HepG2 (cell line): ENCODE results near the gene RGP1. TPM values are rescaled to one million over a fixed set of nuclear protein-coding genes. Genes with fewer than 3 reads are reported as not detected.
A peak's percentile ranks its signal among the peaks of the same experiment; 100 is the strongest.

ENCODE experiments used
- AGO2 ChIP-seq: fragments of 200-400 bp; formaldehyde crosslinking; optimal IDR thresholded peaks from 2 replicates; pipeline ENCODE3; 2017; ENCODE audit warnings: mild to moderate bottlenecking, low read depth, low read length, moderate library complexity
- ARNT ChIP-seq: fragments of 450-650 bp; IDR thresholded peaks from 2 replicates; pipeline ENCODE4 v1.6.1; 2017
- ATF1 ChIP-seq: IDR thresholded peaks from 2 replicates; pipeline ENCODE4 v1.6.1; 2016; ENCODE audit warnings: mild to moderate bottlenecking, control low read depth
- DNMT3B ChIP-seq: conservative IDR thresholded peaks from 2 replicates; pipeline ENCODE4 v1.6.1; 2016; ENCODE audit warnings: missing biosample characterization, control low read depth
- FOXC1 ChIP-seq: sonication (generic); formaldehyde crosslinking; IDR thresholded peaks from 2 replicates; pipeline ENCODE4 v1.8.0; 2022; ENCODE audit warnings: mild to moderate bottlenecking, missing genetic modification reagents, borderline replicate concordance
- HNRNPLL ChIP-seq: fragments of 200-400 bp; formaldehyde crosslinking; IDR thresholded peaks from 2 replicates; pipeline ENCODE4 v1.6.1; 2017; ENCODE audit warnings: mild to moderate bottlenecking, low read depth, low read length; ENCODE audit not compliant: poor library complexity, severe bottlenecking
- IKZF1 ChIP-seq: fragments of 450-650 bp; IDR thresholded peaks from 2 replicates; pipeline ENCODE4 v1.7.1; 2016
- MAFF ChIP-seq: IDR thresholded peaks from 2 replicates; pipeline ENCODE4 v1.6.1; 2011; ENCODE audit warnings: low read depth, low read length, improper control_type of control experiment
- MBNL3 ChIP-seq: fragments of 250-450 bp; sonication (Bioruptor Pico); conservative IDR thresholded peaks from 2 replicates; pipeline ENCODE4 v1.8.0; 2022; ENCODE audit warnings: mild to moderate bottlenecking, inconsistent platforms
- NR2F6 ChIP-seq, 2 experiments: IDR thresholded peaks; 2 replicates each; pipeline ENCODE4 v1.6.1; 2016; ENCODE audit warnings: antibody characterized with exemption in 1 of 2, mild to moderate bottlenecking in 1 of 2
- PCBP1 ChIP-seq: fragments of 200-400 bp; formaldehyde crosslinking; IDR thresholded peaks from 2 replicates; pipeline ENCODE4 v1.6.1; 2017; ENCODE audit warnings: mild to moderate bottlenecking, low read depth, low read length, borderline replicate concordance
- SCMH1 ChIP-seq: sonication (generic); formaldehyde crosslinking; IDR thresholded peaks from 2 replicates; pipeline ENCODE4 v1.9.0; 2021; ENCODE audit warnings: missing genetic modification reagents, mild to moderate bottlenecking, borderline replicate concordance
- SRSF9 ChIP-seq: fragments of 200-400 bp; formaldehyde crosslinking; IDR thresholded peaks from 2 replicates; pipeline ENCODE4 v1.6.1; 2018; ENCODE audit warnings: borderline replicate concordance, mild to moderate bottlenecking, low read depth, low read length; ENCODE audit not compliant: insufficient read depth, poor library complexity, severe bottlenecking
- TAF1 ChIP-seq: sonication (generic); formaldehyde crosslinking; IDR thresholded peaks from 2 replicates; pipeline ENCODE4 v1.4.0; 2020; ENCODE audit warnings: missing genetic modification reagents
- TP53 ChIP-seq: sonication (generic); formaldehyde crosslinking; conservative IDR thresholded peaks from 2 replicates; pipeline ENCODE4 v1.4.0; 2020; ENCODE audit warnings: missing genetic modification reagents
- YEATS2 ChIP-seq: sonication (generic); formaldehyde crosslinking; IDR thresholded peaks from 2 replicates; pipeline ENCODE4 v1.4.0; 2020; ENCODE audit warnings: missing genetic modification reagents, borderline replicate concordance
- YY1 ChIP-seq: IDR thresholded peaks from 2 replicates; pipeline ENCODE4 v1.6.1; 2011; ENCODE audit warnings: low read length, low read depth, moderate library complexity, mild to moderate bottlenecking; ENCODE audit not compliant: insufficient read depth, insufficient replicate concordance
- ZC3H4 ChIP-seq: sonication (generic); formaldehyde crosslinking; IDR thresholded peaks from 2 replicates; pipeline ENCODE4 v1.4.0; 2020; ENCODE audit warnings: missing genetic modification reagents, borderline replicate concordance
- ZFP37 ChIP-seq: sonication (generic); formaldehyde crosslinking; IDR thresholded peaks from 2 replicates; pipeline ENCODE4 v1.4.0; 2020; ENCODE audit warnings: missing genetic modification reagents, borderline replicate concordance
- ZNF350 ChIP-seq: sonication (generic); formaldehyde crosslinking; IDR thresholded peaks from 2 replicates; pipeline ENCODE4 v1.4.0; 2020; ENCODE audit warnings: mild to moderate bottlenecking, low read depth, missing genetic modification reagents, borderline replicate concordance
- ZNF556 ChIP-seq: sonication (generic); formaldehyde crosslinking; IDR thresholded peaks from 2 replicates; pipeline ENCODE4 v1.4.0; 2020; ENCODE audit warnings: mild to moderate bottlenecking, missing genetic modification reagents, borderline replicate concordance
- ZNF570 ChIP-seq: sonication (generic); formaldehyde crosslinking; IDR thresholded peaks from 2 replicates; pipeline ENCODE4 v1.4.0; 2020; ENCODE audit warnings: mild to moderate bottlenecking, missing genetic modification reagents, borderline replicate concordance
- ZNF614 ChIP-seq: IDR thresholded peaks from 2 replicates; pipeline ENCODE4 v1.6.1; 2018; ENCODE audit warnings: missing biosample characterization, missing genetic modification reagents, inconsistent platforms, borderline replicate concordance
- ZNF616 ChIP-seq: sonication (generic); formaldehyde crosslinking; IDR thresholded peaks from 2 replicates; pipeline ENCODE4 v1.5.0; 2020; ENCODE audit warnings: low read depth, mild to moderate bottlenecking, missing genetic modification reagents
- ZNF7 ChIP-seq: IDR thresholded peaks from 2 replicates; pipeline ENCODE4 v1.6.1; 2016; ENCODE audit warnings: missing biosample characterization, missing genetic modification reagents
- ZNF746 ChIP-seq: sonication (generic); formaldehyde crosslinking; IDR thresholded peaks from 2 replicates; pipeline ENCODE4 v1.8.0; 2022; ENCODE audit warnings: mild to moderate bottlenecking, missing genetic modification reagents
- ZNF773 ChIP-seq: sonication (generic); formaldehyde crosslinking; IDR thresholded peaks from 2 replicates; pipeline ENCODE4 v1.4.0; 2020; ENCODE audit warnings: missing genetic modification reagents, borderline replicate concordance
- ZNF776 ChIP-seq: sonication (generic); formaldehyde crosslinking; IDR thresholded peaks from 2 replicates; pipeline ENCODE4 v1.4.0; 2020; ENCODE audit warnings: mild to moderate bottlenecking, missing genetic modification reagents
- ZNF780A ChIP-seq: sonication (generic); formaldehyde crosslinking; IDR thresholded peaks from 2 replicates; pipeline ENCODE4 v1.8.0; 2022; ENCODE audit warnings: mild to moderate bottlenecking, missing genetic modification reagents, moderate library complexity
- ZNF850 ChIP-seq: sonication (generic); formaldehyde crosslinking; conservative IDR thresholded peaks from 2 replicates; pipeline ENCODE4 v1.9.0; 2021; ENCODE audit warnings: mild to moderate bottlenecking, missing genetic modification reagents
- polyA plus RNA-seq, 8 experiments: library from polyadenylated mRNA; depleted of rRNA in 3 of 8; stranded (reverse) in 7 of 8; unstranded in 1 of 8; fragments of >200 nt; fragmentation: Illumina TruSeq in 4 of 8; extraction: Trizol in 4 of 8; gene quantifications; 2 replicates each; pipeline versions ENCODE4 v1.2.1 to v1.2.3, GENCODE V29; 2011 to 2016; ENCODE audit warnings: low read depth in 4 of 8, missing spikeins in 1 of 8, mixed read lengths in 1 of 8; ENCODE audit not compliant: insufficient read depth in 1 of 8
- total RNA-seq, 5 experiments: library from RNA; depleted of rRNA; stranded (reverse); fragments of >200 nt; fragmentation: Illumina TruSeq; extraction: Trizol; gene quantifications; 2 replicates each; pipeline ENCODE4 v1.2.3, GENCODE V29; 2016; ENCODE audit warnings: low read depth in 1 of 5
- TF ChIP-seq, protein P1 (sequence below): sonication (generic); formaldehyde crosslinking; IDR thresholded peaks from 2 replicates; pipeline ENCODE4 v1.8.1; 2023; ENCODE audit warnings: missing genetic modification reagents, mild to moderate bottlenecking, borderline replicate concordance
- TF ChIP-seq, protein P2 (sequence below): sonication (generic); formaldehyde crosslinking; IDR thresholded peaks from 2 replicates; pipeline ENCODE4 v1.4.0; 2020; ENCODE audit warnings: mild to moderate bottlenecking, missing genetic modification reagents

Gene RGP1
- total and polyA plus RNA-seq, 2 of the 13 experiments (the other 11 are each of a cell fraction or from before 2014, with no cell fraction given), result 12.7 to 21.0 TPM

DNA sequence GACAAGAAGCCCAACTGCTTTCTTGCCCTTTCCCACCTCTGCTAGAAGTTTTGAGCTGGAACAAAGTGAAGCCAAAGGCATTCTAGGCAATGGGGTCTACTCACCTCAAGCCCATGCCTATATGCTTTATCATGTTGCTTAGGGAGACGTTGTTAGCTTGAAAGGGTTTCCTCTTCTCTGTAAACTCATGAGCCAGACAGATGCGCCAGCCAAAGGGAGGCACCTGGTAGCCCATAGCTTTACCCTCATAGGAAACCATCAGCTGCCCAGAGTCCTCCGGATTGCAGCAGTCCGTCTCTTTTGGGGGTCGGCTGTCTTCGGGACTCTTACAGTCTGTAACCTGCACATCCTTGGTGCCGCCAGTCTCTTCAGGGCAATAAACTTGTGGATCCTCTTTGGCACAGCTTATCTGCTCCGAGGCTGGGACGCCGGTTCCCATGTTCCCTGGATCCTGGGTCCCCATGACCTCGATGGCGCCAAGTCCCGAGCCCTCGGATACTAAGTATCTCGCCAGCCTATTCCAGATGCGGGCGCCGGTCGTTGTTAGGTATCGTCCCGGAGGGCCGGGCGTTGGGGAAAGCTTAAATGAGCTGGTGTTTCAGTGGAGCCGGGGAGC, 737 bp upstream of the RGP1 start (continued):
- TF ChIP-seq NR2F6 (IDR thresholded peaks at IDR 0.05) (no peak), NR2F6 (CRISPR knock-in tag; IDR thresholded peaks at IDR 0.05) (peak; percentile 5; the same call in 1 of the 2 replicates), ZNF614 (CRISPR knock-in tag) (no peak), MBNL3 (CRISPR knock-in tag) (no peak), AGO2 (peak; percentile 20), FOXC1 (no peak), ATF1 (no peak), ZNF776 (CRISPR knock-in tag) (peak; percentile 67), ZNF350 (CRISPR knock-in tag) (no peak), ZNF570 (CRISPR knock-in tag) (no peak), PCBP1 (no peak), ARNT (no peak), SCMH1 (CRISPR knock-in tag) (no peak), HNRNPLL (no peak), ZNF7 (no peak), DNMT3B (CRISPR knock-in tag) (no peak), ZFP37 (CRISPR knock-in tag) (no peak), TAF1 (no peak), MAFF (no peak), ZNF773 (CRISPR knock-in tag) (no peak), SRSF9 (no peak), ZNF780A (CRISPR knock-in tag) (no peak), YY1 (no peak), YEATS2 (CRISPR knock-in tag) (peak; percentile 4; the same call in 1 of the 2 replicates), TP53 (no peak), ZNF616 (CRISPR knock-in tag) (no peak), IKZF1 (no peak), ZC3H4 (no peak), ZNF556 (CRISPR knock-in tag) (no peak), ZNF850 (CRISPR knock-in tag) (no peak), ZNF746 (CRISPR knock-in tag) (no peak)
- TF ChIP-seq, protein P1, sequence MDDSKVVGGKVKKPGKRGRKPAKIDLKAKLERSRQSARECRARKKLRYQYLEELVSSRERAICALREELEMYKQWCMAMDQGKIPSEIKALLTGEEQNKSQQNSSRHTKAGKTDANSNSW, result no peak
- TF ChIP-seq, protein P2, sequence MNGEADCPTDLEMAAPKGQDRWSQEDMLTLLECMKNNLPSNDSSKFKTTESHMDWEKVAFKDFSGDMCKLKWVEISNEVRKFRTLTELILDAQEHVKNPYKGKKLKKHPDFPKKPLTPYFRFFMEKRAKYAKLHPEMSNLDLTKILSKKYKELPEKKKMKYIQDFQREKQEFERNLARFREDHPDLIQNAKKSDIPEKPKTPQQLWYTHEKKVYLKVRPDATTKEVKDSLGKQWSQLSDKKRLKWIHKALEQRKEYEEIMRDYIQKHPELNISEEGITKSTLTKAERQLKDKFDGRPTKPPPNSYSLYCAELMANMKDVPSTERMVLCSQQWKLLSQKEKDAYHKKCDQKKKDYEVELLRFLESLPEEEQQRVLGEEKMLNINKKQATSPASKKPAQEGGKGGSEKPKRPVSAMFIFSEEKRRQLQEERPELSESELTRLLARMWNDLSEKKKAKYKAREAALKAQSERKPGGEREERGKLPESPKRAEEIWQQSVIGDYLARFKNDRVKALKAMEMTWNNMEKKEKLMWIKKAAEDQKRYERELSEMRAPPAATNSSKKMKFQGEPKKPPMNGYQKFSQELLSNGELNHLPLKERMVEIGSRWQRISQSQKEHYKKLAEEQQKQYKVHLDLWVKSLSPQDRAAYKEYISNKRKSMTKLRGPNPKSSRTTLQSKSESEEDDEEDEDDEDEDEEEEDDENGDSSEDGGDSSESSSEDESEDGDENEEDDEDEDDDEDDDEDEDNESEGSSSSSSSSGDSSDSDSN (CRISPR knock-in tag), result no peak
